ENCODE measurements around the gene YES1.
A peak's percentile ranks its signal among the peaks of the same experiment; 100 is the strongest.
"Not testable (repeated sequence)": the region's sequence is repeated elsewhere in the genome, so short reads cannot be mapped to it uniquely, and the experiment has no call there.

Gene YES1

GRCh38 chr18:685438-685837 lies 126.6 kb downstream of the YES1 start:
- WGBS, 2 donors (ENCODE audit: extremely low coverage in 2 of 2, insufficient read length in 2 of 2, insufficient replicate concordance in 1 of 2), result no CpG with 5 or more reads among the region's 3 CpGs
- no peak overlapping the region for H3K14ac ChIP-seq (ENCODE audit: low read length)
- no peak overlapping the region for H2BK15ac ChIP-seq (ENCODE audit: low read length)
- H4K8ac ChIP-seq (ENCODE audit: low read depth, low read length), result no peak overlapping the region
- no peak overlapping the region for H3K4me3 ChIP-seq (ENCODE audit: low read length in 2 of 2)
- no peak overlapping the region for H2BK12ac ChIP-seq (ENCODE audit: low read length)
- peaks cover 0 to 2% of the 10 kb centered on the region in 2 donors for H3K9me3 ChIP-seq (replicated peaks in 1 of 2; ENCODE audit: control insufficient read depth in 2 of 2, insufficient read depth in 1 of 2, low read depth in 1 of 2, low read length in 2 of 2)
- peaks cover 0 to 8% (median 4%) of the 10 kb centered on the region in 3 experiments for H3K27me3 ChIP-seq (ENCODE audit: control insufficient read depth in 3 of 3, insufficient read depth in 3 of 3, low read depth in 1 of 3, low read length in 3 of 3)
- no peak overlapping the region for H3K4me2 ChIP-seq (ENCODE audit: insufficient read depth, low read length, poor library complexity, severe bottlenecking)
- H2AFZ ChIP-seq (ENCODE audit: low read length), result no peak overlapping the region
- H3K4ac ChIP-seq (ENCODE audit: low read length), result no peak overlapping the region
- H3K4me1 ChIP-seq (ENCODE audit: control insufficient read depth in 2 of 2, insufficient read depth in 1 of 2, low read depth in 1 of 2, low read length in 2 of 2), result peaks cover 9 to 21% of the 10 kb centered on the region in 2 donors
- no peak overlapping the region for H3K27ac ChIP-seq (replicated peaks; ENCODE audit: low read length)
- no peak overlapping the region for H4K91ac ChIP-seq (ENCODE audit: low read depth, low read length, poor library complexity)
- H3K9ac ChIP-seq (ENCODE audit: low read depth, low read length, poor library complexity), result no peak overlapping the region
- H3K23ac ChIP-seq (ENCODE audit: low read depth, low read length, poor library complexity), result no peak overlapping the region
- no peak overlapping the region for H2BK5ac ChIP-seq (ENCODE audit: low read length)
- H3K79me1 ChIP-seq (ENCODE audit: low read depth, low read length), result no peaks in the 10 kb centered on the region
- H3K18ac ChIP-seq (ENCODE audit: low read length), result no peak overlapping the region
- no peak overlapping the region for H2BK120ac ChIP-seq (ENCODE audit: low read depth, low read length)
- no peak for DNase-seq (ENCODE audit: low spot score)
- peaks cover 0 to 2% of the 10 kb centered on the region in 2 donors for H3K36me3 ChIP-seq (replicated peaks in 1 of 2; ENCODE audit: control insufficient read depth in 2 of 2, insufficient read depth in 2 of 2, low read length in 2 of 2)
- no peak overlapping the region for H2AK5ac ChIP-seq (ENCODE audit: low read depth, low read length)

GRCh38 chr18:683531-683930 lies 128.5 kb downstream of the YES1 start:
- Histone ChIP-seq H2BK12ac (ENCODE audit: low read length) (peak overlapping the region; percentile 66), H2AFZ (ENCODE audit: low read length) (peak overlapping the region; percentile 24), H2BK5ac (ENCODE audit: low read length) (no peak overlapping the region), H3K9me3 (replicated peaks in 1 of 2; ENCODE audit: control insufficient read depth in 2 of 2, insufficient read depth in 1 of 2, low read depth in 1 of 2, low read length in 2 of 2) (peaks cover 0 to 2% of the 10 kb centered on the region in 2 donors), H3K4me1 (ENCODE audit: control insufficient read depth in 2 of 2, insufficient read depth in 1 of 2, low read depth in 1 of 2, low read length in 2 of 2) (peaks cover 9 to 20% of the 10 kb centered on the region in 2 donors), H3K4ac (ENCODE audit: low read length) (no peak overlapping the region), H4K91ac (ENCODE audit: low read depth, low read length, poor library complexity) (no peak overlapping the region), H2BK120ac (ENCODE audit: low read depth, low read length) (no peak overlapping the region), H3K79me1 (ENCODE audit: low read depth, low read length) (no peaks in the 10 kb centered on the region), H3K9ac (ENCODE audit: low read depth, low read length, poor library complexity) (no peak overlapping the region), H4K8ac (ENCODE audit: low read depth, low read length) (no peak overlapping the region), H3K27me3 (ENCODE audit: control insufficient read depth in 3 of 3, insufficient read depth in 3 of 3, low read depth in 1 of 3, low read length in 3 of 3) (peaks cover 0 to 4% (median 4%) of the 10 kb centered on the region in 3 experiments), H2AK5ac (ENCODE audit: low read depth, low read length) (peak overlapping the region; percentile 92), H2BK15ac (ENCODE audit: low read length) (no peak overlapping the region), H3K4me3 (ENCODE audit: low read length in 2 of 2) (no peak overlapping the region), H3K23ac (ENCODE audit: low read depth, low read length, poor library complexity) (no peak overlapping the region), H3K36me3 (replicated peaks in 1 of 2; ENCODE audit: control insufficient read depth in 2 of 2, insufficient read depth in 2 of 2, low read length in 2 of 2) (peaks cover 0 to 3% of the 10 kb centered on the region in 2 donors), H3K14ac (ENCODE audit: low read length) (no peak overlapping the region), H3K4me2 (ENCODE audit: insufficient read depth, low read length, poor library complexity, severe bottlenecking) (no peak overlapping the region), H3K27ac (replicated peaks; ENCODE audit: low read length) (no peak overlapping the region), H3K18ac (ENCODE audit: low read length) (peak overlapping the region; percentile 48)
- WGBS, 2 donors (ENCODE audit: extremely low coverage in 2 of 2, insufficient read length in 2 of 2, insufficient replicate concordance in 1 of 2), result no CpG with 5 or more reads among the region's 5 CpGs
- no peak for DNase-seq (ENCODE audit: low spot score)

DNA sequence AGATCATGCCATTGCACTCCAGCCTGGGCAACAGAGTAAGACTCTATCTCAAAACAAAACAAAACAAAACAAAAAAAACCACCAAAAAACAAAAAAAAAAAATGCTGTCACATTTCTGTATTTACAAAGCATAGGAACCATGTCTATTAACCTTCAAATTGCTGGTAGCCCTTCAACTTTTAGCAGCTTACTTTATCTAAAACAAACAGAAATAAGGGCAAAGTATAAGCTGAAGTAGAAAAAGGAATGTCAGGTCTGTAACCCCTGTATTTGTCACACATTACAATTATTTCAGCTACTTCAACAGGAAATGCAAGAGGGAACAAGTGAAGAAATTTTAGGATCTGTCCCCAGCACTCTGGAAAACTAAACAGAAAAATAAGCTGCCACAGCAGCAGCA lies 129.2 kb downstream of the YES1 start:
- Histone ChIP-seq H2AFZ (ENCODE audit: low read length) (no peak overlapping the region), H2BK12ac (ENCODE audit: low read length) (no peak overlapping the region)

GRCh38 chr18:682416-682815 lies 129.6 kb downstream of the YES1 start:
- not testable (repeated sequence) for H3K4me2 ChIP-seq (ENCODE audit: insufficient read depth, low read length, poor library complexity, severe bottlenecking); H2BK15ac ChIP-seq (ENCODE audit: low read length); H2AK5ac ChIP-seq (ENCODE audit: low read depth, low read length); H3K9me3 ChIP-seq (replicated peaks in 1 of 2; ENCODE audit: control insufficient read depth in 2 of 2, insufficient read depth in 1 of 2, low read depth in 1 of 2, low read length in 2 of 2); H2BK12ac ChIP-seq (ENCODE audit: low read length); H3K23ac ChIP-seq (ENCODE audit: low read depth, low read length, poor library complexity); H3K27me3 ChIP-seq (ENCODE audit: control insufficient read depth in 3 of 3, insufficient read depth in 3 of 3, low read depth in 1 of 3, low read length in 3 of 3); H2BK5ac ChIP-seq (ENCODE audit: low read length); H4K91ac ChIP-seq (ENCODE audit: low read depth, low read length, poor library complexity); DNase-seq (ENCODE audit: low spot score); H3K36me3 ChIP-seq (replicated peaks in 1 of 2; ENCODE audit: control insufficient read depth in 2 of 2, insufficient read depth in 2 of 2, low read length in 2 of 2); H3K9ac ChIP-seq (ENCODE audit: low read depth, low read length, poor library complexity); H3K4me3 ChIP-seq (ENCODE audit: low read length in 2 of 2); H3K14ac ChIP-seq (ENCODE audit: low read length); H2AFZ ChIP-seq (ENCODE audit: low read length); H4K8ac ChIP-seq (ENCODE audit: low read depth, low read length); H2BK120ac ChIP-seq (ENCODE audit: low read depth, low read length); H3K79me1 ChIP-seq (ENCODE audit: low read depth, low read length); H3K27ac ChIP-seq (replicated peaks; ENCODE audit: low read length); H3K18ac ChIP-seq (ENCODE audit: low read length); H3K4ac ChIP-seq (ENCODE audit: low read length)
- whole genome bisulfite sequencing, 2 donors (ENCODE audit: extremely low coverage in 2 of 2, insufficient read length in 2 of 2, insufficient replicate concordance in 1 of 2), result no CpG with 5 or more reads among the region's 9 CpGs
- H3K4me1 ChIP-seq (ENCODE audit: control insufficient read depth in 2 of 2, insufficient read depth in 1 of 2, low read depth in 1 of 2, low read length in 2 of 2), result peaks cover 9 to 15% of the 10 kb centered on the region in 2 donors

More for the DNA sequence above, 129.2 kb downstream of the YES1 start:
- Histone ChIP-seq H2AK5ac (ENCODE audit: low read depth, low read length) (no peak overlapping the region), H3K23ac (ENCODE audit: low read depth, low read length, poor library complexity) (no peak overlapping the region), H4K91ac (ENCODE audit: low read depth, low read length, poor library complexity) (no peak overlapping the region), H3K27me3 (ENCODE audit: control insufficient read depth in 3 of 3, insufficient read depth in 3 of 3, low read depth in 1 of 3, low read length in 3 of 3) (peaks cover 0 to 4% (median 0%) of the 10 kb centered on the region in 3 experiments), H3K9me3 (replicated peaks in 1 of 2; ENCODE audit: control insufficient read depth in 2 of 2, insufficient read depth in 1 of 2, low read depth in 1 of 2, low read length in 2 of 2) (peaks cover 0 to 2% of the 10 kb centered on the region in 2 donors), H3K4me2 (ENCODE audit: insufficient read depth, low read length, poor library complexity, severe bottlenecking) (no peak overlapping the region), H2BK15ac (ENCODE audit: low read length) (no peak overlapping the region), H3K4ac (ENCODE audit: low read length) (no peak overlapping the region), H3K79me1 (ENCODE audit: low read depth, low read length) (no peaks in the 10 kb centered on the region), H3K36me3 (replicated peaks in 1 of 2; ENCODE audit: control insufficient read depth in 2 of 2, insufficient read depth in 2 of 2, low read length in 2 of 2) (peaks cover 0 to 3% of the 10 kb centered on the region in 2 donors), H3K18ac (ENCODE audit: low read length) (no peak overlapping the region), H3K4me1 (ENCODE audit: control insufficient read depth in 2 of 2, insufficient read depth in 1 of 2, low read depth in 1 of 2, low read length in 2 of 2) (peaks cover 9 to 17% of the 10 kb centered on the region in 2 donors), H3K9ac (ENCODE audit: low read depth, low read length, poor library complexity) (no peak overlapping the region), H3K4me3 (ENCODE audit: low read length in 2 of 2) (no peak overlapping the region), H2BK5ac (ENCODE audit: low read length) (no peak overlapping the region), H3K27ac (replicated peaks; ENCODE audit: low read length) (no peak overlapping the region), H4K8ac (ENCODE audit: low read depth, low read length) (no peak overlapping the region), H2BK120ac (ENCODE audit: low read depth, low read length) (no peak overlapping the region), H3K14ac (ENCODE audit: low read length) (no peak overlapping the region)
- DNase-seq (ENCODE audit: low spot score), result no peak

Data from neuronal stem cell (in vitro differentiated cells).